ENCODE measurements around the gene SAC3D1. TPM values are rescaled to one million over a fixed set of nuclear protein-coding genes. Genes with fewer than 3 reads are reported as not detected.

The SAC3D1 gene
- total RNA-seq, 2 experiments from 2014 or later: 14.0 to 14.5 TPM

- H3K4me3 Mint-ChIP-seq: peak overlapping the region; percentile 33
- no peaks in the 10 kb centered on the region for H3K36me3 Mint-ChIP-seq (ENCODE audit: low read depth)
- H3K27me3 Mint-ChIP-seq: peaks cover 6% of the 10 kb centered on the region
Measured at GRCh38 chr11:64998141-64998540, 42.9 kb upstream of the SAC3D1 start.

GRCh38 chr11:64998690-64999431 is 42.1 kb upstream of the SAC3D1 start:
- peak overlapping the region; percentile 33 for H3K4me3 Mint-ChIP-seq
- POLR2A ChIA-PET: interaction anchor here (0.6 to 1.4 kb wide), 2 partner anchors 14 to 252 kb away, joined by 3 read pairs; no protein-coding TSS in a partner anchor

More at GRCh38 chr11:64998141-64998540, 42.9 kb upstream of the SAC3D1 start:
- H3K4me1 Mint-ChIP-seq (ENCODE audit: low read depth): peaks cover 15% of the 10 kb centered on the region
- CTCF ChIA-PET: interaction anchor here (0.9 to 1.6 kb wide), 3 partner anchors 16 to 332 kb away, joined by 3 to 5 read pairs (median 4); partner anchors contain the start of gene ARL2
- no peak for TF ChIP-seq CTCF (IDR thresholded peaks at IDR 0.05)
- peak overlapping the region; percentile 81 for H3K27ac Mint-ChIP-seq
- POLR2A ChIA-PET: interaction anchor here (1.2 to 1.4 kb wide), 2 partner anchors 14 to 180 kb away, joined by 3 read pairs; no protein-coding TSS in a partner anchor
- no peaks in the 10 kb centered on the region for H3K9me3 Mint-ChIP-seq
- DNase-seq (peak; percentile 31), ATAC-seq (peak; percentile 60)
- intact Hi-C loops (cut with micrococcal nuclease): no loop called here

GRCh38 chr11:64999478-64999877 is 41.5 kb upstream of the SAC3D1 start:
- no peak overlapping the region for H3K4me3 Mint-ChIP-seq
- peaks cover 15% of the 10 kb centered on the region for H3K4me1 Mint-ChIP-seq (ENCODE audit: low read depth)
- ChIA-PET POLR2A (interaction anchor here (0.7 kb wide), 1 partner anchor 18 kb away, joined by 3 read pairs; no protein-coding TSS in a partner anchor), CTCF (no interaction called here)
- peak overlapping the region; percentile 25 for H3K27ac Mint-ChIP-seq
- H3K27me3 Mint-ChIP-seq: peaks cover 4% of the 10 kb centered on the region
- intact Hi-C loops (cut with micrococcal nuclease): no loop called here
- no peaks in the 10 kb centered on the region for H3K36me3 Mint-ChIP-seq (ENCODE audit: low read depth)
- DNase-seq: no peak
- H3K9me3 Mint-ChIP-seq: no peaks in the 10 kb centered on the region
- ATAC-seq: no peak
- no peak for TF ChIP-seq CTCF (IDR thresholded peaks at IDR 0.05)

More at GRCh38 chr11:64998690-64999431, 42.1 kb upstream of the SAC3D1 start:
- DNase-seq: peak; percentile 21
- ATAC-seq: peak; percentile 54
- CTCF ChIA-PET: interaction anchor here (0.9 kb wide), 1 partner anchor 331 kb away, joined by 4 read pairs; no protein-coding TSS in a partner anchor
- Mint-ChIP-seq H3K4me1 (ENCODE audit: low read depth) (peaks cover 15% of the 10 kb centered on the region), H3K36me3 (ENCODE audit: low read depth) (no peaks in the 10 kb centered on the region), H3K27ac (peak overlapping the region; percentile 81), H3K9me3 (no peaks in the 10 kb centered on the region), H3K27me3 (peaks cover 6% of the 10 kb centered on the region)
- intact Hi-C loops (cut with micrococcal nuclease): no loop called here
- no peak for TF ChIP-seq CTCF (IDR thresholded peaks at IDR 0.05)

- CTCF ChIA-PET: interaction anchor here (0.7 to 2.5 kb wide), 2 partner anchors 10 to 11 kb away, joined by 3 to 11 read pairs; partner anchors contain the start of gene ARL2
- no peaks in the 10 kb centered on the region for H3K9me3 Mint-ChIP-seq
Measured at GRCh38 chr11:65002706-65003105, 38.3 kb upstream of the SAC3D1 start.

More at GRCh38 chr11:65002706-65003105, 38.3 kb upstream of the SAC3D1 start:
- H3K4me3 Mint-ChIP-seq: no peak overlapping the region
- POLR2A ChIA-PET: no interaction called here
- peaks cover 10% of the 10 kb centered on the region for H3K4me1 Mint-ChIP-seq (ENCODE audit: low read depth)
- no peaks in the 10 kb centered on the region for H3K36me3 Mint-ChIP-seq (ENCODE audit: low read depth)
- intact Hi-C loops (cut with micrococcal nuclease): no loop called here
- DNase-seq (no peak), ATAC-seq (no peak)
- H3K27ac Mint-ChIP-seq: no peak overlapping the region
- no peak for TF ChIP-seq CTCF (IDR thresholded peaks at IDR 0.05)
- no peaks in the 10 kb centered on the region for H3K27me3 Mint-ChIP-seq
